GM11168 (cell line): ENCODE measurements around the gene INPP5A.
"Not testable (repeated sequence)": the region's sequence is repeated elsewhere in the genome, so short reads cannot be mapped to it uniquely, and the experiment has no call there.

Experiments
- in situ Hi-C: fragments of 300-500 bp; cut with MboI; formaldehyde crosslinking; loops from one replicate; pipeline ENCODE4 v1.12.0; 2022; ENCODE audit warnings: low sequenced_read_pairs; ENCODE audit not compliant: unreplicated experiment

The INPP5A gene

GRCh38 chr10:132763545-132763944, 226.0 kb downstream of the INPP5A start:
- in situ Hi-C loops, result no loop called here

- in situ Hi-C loops, result no loop called here
Measured at GRCh38 chr10:132764108-132764507, 226.5 kb downstream of the INPP5A start.

GRCh38 chr10:132765435-132765834, 227.8 kb downstream of the INPP5A start:
- in situ Hi-C loops, result no loop called here

- in situ Hi-C loops, result no loop called here
Measured at GRCh38 chr10:132766291-132766690, 228.7 kb downstream of the INPP5A start.

- in situ Hi-C loops, result no loop called here
Measured at GRCh38 chr10:132768346-132769248, 231.0 kb downstream of the INPP5A start.

- in situ Hi-C loops, result no loop called here
Measured at GRCh38 chr10:132770061-132771021, 232.8 kb downstream of the INPP5A start.

GRCh38 chr10:132772816-132773215, 235.2 kb downstream of the INPP5A start:
- in situ Hi-C loops, result not testable (repeated sequence)

GRCh38 chr10:132774181-132774901, 236.8 kb downstream of the INPP5A start:
- in situ Hi-C loops, result no loop called here

GRCh38 chr10:132774902-132775863, 237.6 kb downstream of the INPP5A start:
- in situ Hi-C loops, result no loop called here

GRCh38 chr10:132776186-132776585, 238.6 kb downstream of the INPP5A start:
- in situ Hi-C loops, result no loop called here

- in situ Hi-C loops, result no loop called here
Measured at GRCh38 chr10:132776821-132777220, 239.2 kb downstream of the INPP5A start.

GRCh38 chr10:132777441-132777840, 239.9 kb downstream of the INPP5A start:
- in situ Hi-C loops, result no loop called here

- in situ Hi-C loops, result no loop called here
Measured at GRCh38 chr10:132779549-132780294, 242.1 kb downstream of the INPP5A start.

GRCh38 chr10:132780356-132780755, 242.8 kb downstream of the INPP5A start:
- in situ Hi-C loops, result no loop called here

- in situ Hi-C loops, result no loop called here
Measured at GRCh38 chr10:132781556-132781955, 244.0 kb downstream of the INPP5A start.

- in situ Hi-C loops, result no loop called here
Measured at GRCh38 chr10:132783165-132783939, 245.8 kb downstream of the INPP5A start.

GRCh38 chr10:132783940-132784865, 246.6 kb downstream of the INPP5A start:
- in situ Hi-C loops, result no loop called here
